Measurements from ENCODE around the gene RPL27A.
"Not testable (repeated sequence)": the region's sequence is repeated elsewhere in the genome, so short reads cannot be mapped to it uniquely, and the experiment has no call there.

RPL27A gene

DNA sequence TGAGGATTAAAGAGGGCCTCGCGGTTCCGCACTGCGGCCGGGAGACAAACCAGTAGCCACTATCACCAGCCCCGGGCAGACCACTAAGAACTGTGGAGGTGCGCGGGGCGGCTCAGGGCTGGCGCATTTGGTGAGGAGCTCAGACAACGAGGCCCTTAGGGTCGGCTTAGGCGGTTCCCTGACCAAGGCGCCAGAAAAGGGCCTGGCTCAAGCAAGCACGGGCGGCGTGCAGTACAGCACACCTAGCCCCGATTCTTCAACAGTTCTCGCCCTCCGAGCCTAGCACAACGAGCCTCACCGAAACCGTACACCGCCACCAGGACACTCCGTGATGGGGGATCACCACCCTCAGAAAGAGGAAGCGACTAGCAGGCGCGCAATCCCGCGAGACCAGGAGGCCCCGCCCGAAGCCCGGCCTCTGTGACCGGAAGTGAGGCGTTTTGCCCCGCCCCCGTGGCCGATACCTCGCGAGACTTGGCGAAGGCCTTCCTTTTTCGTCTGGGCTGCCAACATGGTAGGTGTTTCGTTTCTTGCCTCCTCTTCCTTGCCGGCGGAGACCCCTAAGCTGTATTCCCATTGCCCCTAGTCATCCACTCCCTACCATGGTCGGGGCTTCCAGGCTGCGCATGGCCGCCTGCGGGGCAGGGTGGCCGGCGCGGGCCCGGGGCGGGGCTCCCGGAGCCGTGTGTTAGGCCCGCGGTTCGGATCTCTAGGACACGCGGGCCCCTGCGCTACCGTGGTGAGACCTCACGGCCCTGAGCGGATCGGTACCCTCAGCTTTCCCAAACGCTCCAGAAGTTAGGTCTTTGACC, at the start of gene RPL27A, which contains the start of gene TRIM66:
RPL27A (plus strand) TSS at position 490 of the 812 bp plus-strand sequence; CDS start at position 512, 22 bp downstream.
TRIM66 (minus strand) TSS at position 363 of the 812 bp plus-strand sequence. CDS start 10,391 bp downstream, outside the sequence.
- DNase-seq: peak; percentile 76

- no peak for DNase-seq
Observed at GRCh38 chr11:8634498-8634897, 48.1 kb upstream of the RPL27A start.

GRCh38 chr11:8636127-8636526, 46.5 kb upstream of the RPL27A start:
- DNase-seq: no peak

GRCh38 chr11:8638300-8638699, 44.3 kb upstream of the RPL27A start:
- no peak for DNase-seq

DNA sequence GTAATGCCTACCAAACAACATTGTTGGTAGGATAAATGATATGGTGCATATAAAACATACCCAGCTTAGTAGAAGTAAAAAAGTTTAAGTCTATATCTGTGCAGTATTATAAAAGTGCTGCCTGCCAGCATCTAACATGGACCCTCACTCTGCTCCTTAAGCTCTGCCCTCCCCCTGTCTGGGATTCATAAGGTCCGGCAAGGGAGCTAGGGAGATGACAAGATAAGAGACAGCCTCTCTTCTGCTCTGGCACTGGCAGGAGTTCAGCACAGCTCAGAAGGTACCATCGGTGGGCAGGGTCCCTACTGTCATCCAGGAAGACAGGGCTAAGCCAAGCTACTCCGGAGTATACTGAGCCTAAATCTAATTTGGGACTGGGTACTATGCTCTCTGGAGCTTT, 42.9 kb upstream of the RPL27A start:
- DNase-seq: no peak

GRCh38 chr11:8640267-8640906, 42.2 kb upstream of the RPL27A start:
- no peak for DNase-seq

GRCh38 chr11:8641332-8641731, 41.3 kb upstream of the RPL27A start:
- no peak for DNase-seq

GRCh38 chr11:8642196-8642841, 40.3 kb upstream of the RPL27A start:
- DNase-seq: no peak

DNA sequence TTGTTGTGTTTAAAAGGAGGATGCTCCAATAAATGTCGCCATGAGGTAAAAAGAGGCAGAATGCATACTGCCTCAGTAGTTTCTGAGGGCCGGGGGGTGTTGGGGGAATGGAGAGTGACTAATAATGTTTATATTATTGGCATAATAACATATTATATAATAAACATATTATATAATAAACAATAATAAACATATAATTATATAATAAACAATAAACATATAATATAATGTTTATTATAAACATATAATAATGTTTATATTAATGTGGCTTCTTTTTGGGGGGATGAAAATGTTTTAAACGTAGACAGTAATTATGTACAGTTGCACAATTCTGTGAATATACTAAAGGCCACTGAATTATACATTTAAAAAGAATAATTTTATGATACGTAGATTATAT, 35.7 kb upstream of the RPL27A start:
- no peak for DNase-seq

DNA sequence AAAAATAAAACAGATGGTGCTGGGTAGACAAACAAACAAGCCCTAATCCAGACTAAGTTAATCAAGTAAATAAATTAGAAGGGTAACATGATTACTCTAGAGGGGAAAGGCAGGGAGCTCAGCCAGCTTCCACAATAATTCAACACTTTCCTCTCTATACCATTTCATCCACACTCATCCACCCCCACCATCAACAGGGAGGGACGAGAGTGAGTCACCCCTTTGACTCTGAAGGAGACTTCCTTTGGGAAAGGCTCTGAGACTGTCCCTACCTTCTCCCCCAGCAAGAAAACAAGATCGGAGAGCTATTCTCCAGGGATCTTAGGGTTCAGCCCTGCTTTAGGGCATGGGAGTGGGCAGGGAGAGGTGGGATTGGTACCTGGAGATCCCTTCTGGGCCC, 33.2 kb upstream of the RPL27A start:
- no peak for DNase-seq

DNA sequence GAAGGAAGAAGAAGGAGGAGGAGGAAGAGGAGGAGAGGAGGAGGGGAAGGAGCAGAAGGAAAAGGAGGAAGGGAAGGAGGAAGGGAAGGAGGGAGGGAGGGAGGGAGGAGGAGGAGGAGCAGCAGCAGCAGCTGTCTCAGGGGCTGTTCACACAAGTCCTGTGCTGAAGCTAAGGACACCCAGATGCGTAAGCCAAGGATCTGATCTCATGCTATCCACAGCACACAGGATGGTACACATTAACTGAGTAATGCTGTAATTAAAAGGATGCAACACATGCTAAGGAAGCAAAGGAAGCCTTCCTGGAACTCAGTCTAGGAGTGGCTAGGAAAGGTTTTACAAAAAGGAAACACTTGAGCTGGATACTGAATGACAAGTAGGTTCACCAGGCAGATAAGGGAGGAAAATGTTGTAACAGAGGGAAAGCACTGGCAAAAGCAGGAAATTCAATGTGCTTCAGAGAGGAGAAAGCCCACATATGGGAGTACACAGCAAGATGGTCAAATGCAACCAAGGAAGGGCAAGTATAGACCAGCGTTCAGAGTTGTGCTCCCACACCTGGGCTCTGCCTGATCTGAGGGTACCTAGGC, 32.1 kb upstream of the RPL27A start:
- DNase-seq: no peak

DNA sequence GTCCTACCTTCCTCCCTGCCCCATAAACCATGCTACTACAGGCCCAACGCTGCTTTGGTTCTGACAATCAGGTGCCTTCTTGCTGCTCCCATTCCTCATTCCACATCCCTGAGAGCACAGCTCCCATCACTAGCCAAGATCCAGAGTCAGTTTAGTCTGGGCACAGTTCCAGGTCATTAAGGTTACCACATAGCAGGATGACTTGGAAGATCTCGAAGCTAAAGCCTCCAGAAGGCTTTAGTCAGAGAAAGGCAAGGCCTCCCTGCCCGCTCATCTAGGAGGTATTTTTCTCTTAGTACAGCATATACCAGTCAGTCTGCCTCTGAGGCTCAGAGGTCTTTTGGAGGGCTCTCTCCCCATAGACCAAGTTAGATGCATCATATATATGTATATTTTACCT, 30.5 kb upstream of the RPL27A start:
- no peak for DNase-seq

- DNase-seq: no peak
Observed at GRCh38 chr11:8654503-8654902, 28.1 kb upstream of the RPL27A start.

DNA sequence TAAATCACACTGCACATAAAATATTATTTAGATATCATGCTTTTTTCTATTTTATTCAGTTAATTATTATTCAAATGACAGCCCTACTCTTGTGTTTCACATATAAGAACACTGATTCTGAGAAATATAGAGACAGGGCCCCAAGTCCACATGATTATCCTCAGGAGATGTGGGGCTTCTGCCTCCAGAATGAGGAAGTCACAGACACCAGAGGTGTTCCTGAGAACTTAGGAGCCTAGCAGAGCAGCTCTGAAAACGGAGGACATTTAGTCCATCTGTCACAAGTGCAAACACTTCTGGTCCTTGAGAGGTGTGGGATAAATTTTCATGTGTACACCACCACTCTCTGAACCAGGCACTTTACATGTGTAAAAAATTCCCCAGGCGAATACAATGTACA, 26.3 kb upstream of the RPL27A start:
- no peak for DNase-seq

- DNase-seq: peak; percentile 16
Observed at GRCh38 chr11:8658321-8659057, 24.1 kb upstream of the RPL27A start.

- DNase-seq: no peak
Observed at GRCh38 chr11:8661001-8661795, 21.4 kb upstream of the RPL27A start.

- DNase-seq: no peak
Observed at GRCh38 chr11:8665222-8665621, 17.4 kb upstream of the RPL27A start.

GRCh38 chr11:8670081-8670480, 12.5 kb upstream of the RPL27A start:
- DNase-seq: not testable (repeated sequence)

DNA sequence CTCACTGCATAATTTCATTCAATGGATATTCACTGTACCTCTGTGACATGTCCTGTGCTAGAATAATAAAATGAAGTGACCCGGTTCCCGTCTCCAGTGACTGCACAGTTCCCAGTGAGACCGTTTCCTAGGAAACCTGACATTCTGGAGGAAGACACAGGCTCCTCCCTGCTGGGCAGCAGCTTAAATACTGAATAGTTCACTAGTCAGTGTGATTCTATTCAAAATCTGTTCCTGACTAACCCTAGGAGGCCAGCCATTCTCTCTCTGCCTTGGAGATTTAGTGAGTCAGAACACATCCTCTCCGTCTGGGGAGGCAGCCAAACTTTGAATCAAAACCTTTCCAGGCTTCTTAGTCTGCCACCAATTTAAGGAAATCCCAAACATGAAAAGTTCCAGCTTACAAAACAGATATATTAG, 11.4 kb upstream of the RPL27A start:
- DNase-seq: no peak

DNA sequence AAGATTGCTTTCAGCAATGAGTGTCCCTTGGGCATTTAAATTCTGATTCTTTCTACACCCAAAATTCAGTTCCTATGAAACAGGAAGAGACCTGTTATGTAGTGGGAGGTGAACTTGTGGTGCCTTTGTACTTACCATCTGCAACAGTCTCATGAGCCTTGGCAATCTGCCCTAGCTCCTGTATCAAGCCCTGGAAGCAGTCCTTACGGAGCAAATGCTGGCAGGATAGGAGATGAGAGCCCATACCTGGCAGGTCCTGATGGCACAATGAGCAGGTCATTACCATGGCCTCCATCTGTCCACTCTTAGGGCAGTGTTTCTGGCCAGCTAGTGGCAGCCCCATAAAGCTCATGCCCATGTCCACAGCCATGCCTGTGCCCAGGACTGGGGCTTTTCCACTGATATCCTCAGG, 10.9 kb upstream of the RPL27A start:
- no peak for DNase-seq

- no peak for DNase-seq
Observed at GRCh38 chr11:8672346-8672745, 10.2 kb upstream of the RPL27A start.

DNA sequence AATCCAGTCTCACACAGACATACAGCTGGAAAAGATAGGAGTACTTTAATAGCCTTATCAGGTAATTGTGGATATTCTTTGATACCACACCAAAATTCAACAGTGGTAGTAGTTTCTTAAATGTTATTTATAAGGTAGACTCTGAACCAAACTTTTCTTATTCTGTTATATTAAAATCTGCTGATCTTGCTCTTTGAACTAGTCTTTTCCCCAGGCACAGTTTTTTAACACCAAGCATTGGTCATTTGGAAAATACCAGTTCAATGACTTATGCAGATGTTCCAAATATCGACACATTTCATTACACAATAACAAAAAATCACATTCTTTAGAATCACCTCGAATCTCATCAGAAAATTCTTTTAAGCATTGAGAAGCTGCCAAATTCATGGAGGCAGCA, 7.7 kb upstream of the RPL27A start:
- no peak for DNase-seq
